GM18870 (cell line): ENCODE data around the gene CHMP6.

Source experiments
- ATAC-seq: cut with Tn5 transposase; IDR thresholded peaks from one replicate; pipeline ENCODE4 v1.9.1; 2021; ENCODE audit warnings: moderate library complexity; ENCODE audit not compliant: unreplicated experiment

Gene CHMP6

DNA sequence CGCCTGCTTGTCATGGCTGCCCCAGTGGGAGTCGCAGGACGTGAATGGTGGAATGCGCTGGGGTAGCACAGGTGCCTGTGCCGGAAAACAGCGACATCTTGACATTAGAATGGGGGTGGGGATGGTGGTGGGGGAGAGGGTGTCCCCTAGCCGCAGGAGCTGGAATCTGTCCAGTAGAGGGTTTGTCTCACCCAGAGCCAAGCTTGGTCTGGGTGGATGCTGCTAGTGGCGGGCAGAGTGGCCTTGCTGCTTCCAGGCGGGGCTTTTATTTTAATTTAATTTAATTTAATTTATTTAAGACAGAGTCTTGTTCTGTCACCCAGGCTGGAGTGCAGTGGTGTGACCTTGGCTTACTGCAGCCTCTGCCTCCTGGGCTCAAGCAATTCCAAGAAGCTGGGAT lies 51.0 kb downstream of the CHMP6 start:
- no peak for ATAC-seq

- no peak for ATAC-seq
Measured at GRCh38 chr17:81043319-81043724, 51.7 kb downstream of the CHMP6 start.

DNA sequence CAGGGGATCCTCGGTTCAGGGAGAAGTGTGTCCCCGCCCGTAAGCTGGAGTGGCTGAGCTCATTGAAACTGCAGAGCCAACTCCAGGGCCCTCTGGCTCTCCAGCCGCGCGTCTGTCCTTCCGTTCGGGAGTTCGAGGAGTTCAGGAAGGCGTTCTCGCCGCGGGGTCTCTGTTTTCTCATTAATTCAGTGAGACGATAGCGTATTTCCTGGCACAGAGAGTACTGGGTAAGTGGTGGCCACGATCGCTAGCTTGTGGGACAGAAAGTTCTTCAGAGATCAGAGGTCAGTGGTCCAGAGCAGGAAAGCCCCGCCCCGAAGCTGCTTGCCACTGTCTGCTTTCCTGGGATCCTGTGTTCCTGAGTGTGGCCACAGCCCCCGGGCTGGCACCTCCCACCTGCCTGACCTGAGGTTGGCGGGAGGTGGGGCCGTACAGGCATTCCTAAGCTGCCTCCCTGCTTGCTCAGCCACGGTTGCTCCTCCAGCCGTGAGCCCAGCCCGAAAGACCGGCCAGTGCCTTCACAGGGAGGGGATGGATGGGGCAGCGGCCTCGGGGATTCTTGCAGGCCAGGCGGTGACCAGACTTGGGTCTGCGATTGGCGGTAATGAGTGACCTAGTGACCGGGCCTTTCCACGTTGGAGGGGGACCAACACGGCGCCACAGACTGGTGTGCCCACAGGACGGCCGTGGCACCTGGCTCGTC lies 52.2 kb downstream of the CHMP6 start:
- ATAC-seq: no peak

DNA sequence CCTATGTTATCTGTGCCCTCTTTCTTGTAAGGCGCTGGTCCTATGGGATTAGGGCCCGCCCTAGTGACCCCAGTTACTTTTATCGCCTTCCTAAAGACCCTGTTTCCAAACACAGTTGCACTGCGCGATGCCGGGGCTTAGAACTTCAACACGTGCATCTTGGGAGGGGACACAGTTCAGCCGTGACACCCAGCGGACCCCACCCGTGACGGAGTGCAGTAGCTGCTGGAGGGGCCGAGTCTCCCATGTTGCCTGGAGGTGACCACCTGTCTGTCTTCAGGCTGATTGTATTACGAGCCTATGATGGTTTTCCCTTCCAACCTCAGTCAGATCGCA lies 52.8 kb downstream of the CHMP6 start:
- ATAC-seq: no peak

DNA sequence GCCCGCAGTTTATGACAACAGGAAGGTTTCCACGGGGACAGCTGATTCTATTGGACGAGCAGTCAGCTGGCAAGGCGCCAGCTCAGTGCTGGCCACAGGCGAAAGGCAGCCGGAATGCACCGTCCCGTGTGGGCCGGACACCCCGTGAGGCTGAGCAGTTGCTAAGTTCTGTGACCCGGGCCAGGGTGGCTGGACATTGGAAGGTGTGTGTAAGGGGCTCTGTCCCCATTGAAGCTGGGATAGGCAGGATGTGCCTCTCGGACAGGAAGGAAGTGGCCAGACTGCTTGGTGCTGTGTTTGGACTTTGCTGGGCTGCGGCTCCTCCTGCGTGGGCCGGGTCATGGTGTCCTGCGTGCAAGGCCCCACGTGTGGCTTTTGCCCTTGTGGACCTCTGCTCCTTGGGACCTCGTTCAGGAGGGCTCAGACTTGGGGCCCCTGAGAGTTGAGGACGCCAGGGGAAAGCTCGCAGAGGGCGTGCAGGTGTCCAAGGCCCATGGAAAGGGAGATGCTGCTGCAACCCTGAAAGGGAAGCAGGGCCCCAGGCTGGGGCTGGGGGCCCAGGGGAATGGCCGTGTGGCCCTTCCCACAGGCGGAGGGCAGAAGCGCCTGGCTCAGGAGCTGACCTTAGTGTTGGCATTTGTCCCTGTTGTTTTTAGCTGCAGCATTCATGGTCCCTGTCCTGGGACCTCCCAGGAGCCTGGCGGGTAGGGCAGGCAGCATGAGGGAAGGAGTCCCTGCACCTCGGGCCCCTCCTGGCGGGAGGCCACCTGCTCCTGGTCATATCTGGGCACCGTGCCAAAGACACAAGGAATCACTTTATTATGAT lies 53.3 kb downstream of the CHMP6 start:
- no peak for ATAC-seq

DNA sequence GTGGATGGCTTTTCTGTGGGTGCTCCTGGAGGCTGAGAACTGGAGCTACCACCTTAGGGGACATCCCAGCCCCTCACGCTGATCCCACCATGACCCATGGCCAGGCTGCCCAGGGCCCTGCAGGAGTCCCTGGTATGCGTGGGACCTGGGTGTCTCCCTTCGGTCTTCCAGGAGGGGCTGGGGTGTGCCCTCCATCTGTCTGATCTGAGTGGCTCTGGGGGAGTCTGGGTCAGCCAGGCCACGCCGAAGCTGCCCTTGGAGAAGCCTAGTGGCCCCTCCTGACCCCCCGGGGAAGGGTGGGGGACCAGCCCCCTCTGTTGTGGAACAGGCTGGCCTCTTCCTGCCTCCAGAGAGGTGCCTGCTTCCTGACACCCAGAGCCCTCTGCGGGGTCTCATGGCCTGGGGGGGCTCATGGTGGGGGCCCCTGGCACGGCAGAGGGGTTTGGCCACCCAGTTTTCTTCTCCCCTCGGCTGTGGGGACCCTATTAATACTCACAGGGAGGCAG lies 54.0 kb downstream of the CHMP6 start:
- ATAC-seq: no peak

DNA sequence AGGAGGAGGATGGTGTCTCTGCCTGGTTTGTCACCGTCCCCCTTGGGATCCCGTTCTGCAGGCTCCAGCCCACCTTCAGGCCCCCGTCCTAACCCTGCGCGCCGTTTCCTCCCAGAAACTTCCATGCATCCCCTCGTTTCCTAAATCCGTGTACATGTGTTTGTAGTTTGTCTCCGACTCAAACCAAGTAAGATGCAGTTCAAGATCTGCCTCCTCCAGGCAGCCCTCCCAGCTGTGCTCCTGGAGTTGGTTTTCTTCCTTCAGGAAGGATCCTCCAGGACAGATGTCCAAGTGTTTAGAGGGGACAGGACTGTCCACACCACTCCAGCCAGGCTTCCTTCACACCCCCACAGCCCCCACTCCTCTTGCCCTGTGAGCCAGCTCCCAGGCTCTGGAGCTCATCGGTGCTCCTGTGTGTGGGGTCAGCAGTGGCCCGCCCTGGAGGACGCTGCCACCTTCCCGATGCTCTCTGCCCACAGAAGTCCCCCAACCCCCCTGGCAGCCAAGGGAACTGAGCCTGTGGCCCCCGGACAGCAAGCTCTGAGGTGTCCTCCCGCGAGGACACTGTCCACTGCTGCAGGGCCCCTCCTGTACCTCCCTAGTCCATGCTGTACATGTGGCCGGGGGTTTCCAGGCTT lies 54.6 kb downstream of the CHMP6 start:
- no peak for ATAC-seq

GRCh38 chr17:81046770-81047359 lies 55.2 kb downstream of the CHMP6 start:
- no peak for ATAC-seq

DNA sequence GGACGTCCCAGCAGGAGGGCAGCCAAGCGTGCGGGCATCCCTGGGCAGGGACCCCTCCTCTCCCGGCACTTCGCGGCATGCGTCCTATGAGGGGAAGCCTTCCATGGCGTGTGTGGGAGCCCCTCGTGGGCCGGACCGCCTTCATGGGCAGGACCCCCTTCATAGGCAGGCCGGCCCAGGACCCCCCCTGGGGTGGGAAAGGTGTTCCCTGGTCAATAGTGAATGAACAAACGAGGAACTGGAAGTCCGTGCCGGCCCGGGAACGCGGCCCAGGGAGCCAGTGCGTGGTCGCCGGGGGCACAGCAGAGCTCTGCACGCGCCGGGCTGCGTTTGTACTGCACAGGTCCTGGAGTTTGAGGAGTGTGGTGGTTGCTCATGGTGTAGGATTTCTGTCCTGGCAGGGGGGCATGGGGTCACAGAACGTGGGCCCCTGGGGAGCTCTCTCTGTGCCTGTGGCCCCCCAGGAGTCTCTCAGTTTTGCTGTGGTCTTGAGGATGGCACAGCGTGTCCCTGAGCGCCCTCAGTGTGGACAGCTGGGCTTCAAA lies 57.3 kb downstream of the CHMP6 start:
- no peak for ATAC-seq

DNA sequence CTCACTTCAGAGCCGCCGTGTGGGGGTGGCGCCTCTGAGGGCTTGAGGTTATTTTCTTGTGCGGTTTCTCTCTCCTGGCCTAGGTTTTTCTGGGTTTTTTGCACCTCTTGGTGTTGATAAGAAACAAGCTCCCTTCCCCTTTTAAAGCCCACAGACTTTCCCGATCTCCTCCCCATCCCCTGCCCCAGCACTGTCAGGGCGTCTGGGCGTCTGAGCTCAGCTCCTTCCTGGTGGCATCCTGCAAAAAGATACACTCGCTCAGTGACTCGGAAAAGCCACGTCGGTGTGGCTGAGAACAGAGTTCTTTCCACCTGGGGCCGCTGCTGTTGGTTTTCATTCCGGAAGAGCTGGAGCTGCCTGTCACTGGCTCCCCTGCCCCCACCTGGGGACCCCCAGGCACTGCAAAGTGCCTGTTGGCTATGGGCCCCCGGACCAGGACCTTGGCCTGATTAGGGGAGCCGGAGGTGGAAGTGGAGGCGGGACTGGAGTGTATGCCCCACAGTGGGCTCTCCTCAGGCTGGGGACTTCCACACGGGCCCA lies 57.8 kb downstream of the CHMP6 start:
- no peak for ATAC-seq
